ENCODE measurements around the gene RNF149.
"Not testable (repeated sequence)": the region's sequence is repeated elsewhere in the genome, so short reads cannot be mapped to it uniquely, and the experiment has no call there.

The RNF149 gene

GRCh38 chr2:101253703-101254450 lies 54.6 kb downstream of the RNF149 start:
- DNase-seq (ENCODE audit: low spot score) = no peak

- DNase-seq (ENCODE audit: low spot score) = no peak
Measured at GRCh38 chr2:101253013-101253702, 55.3 kb downstream of the RNF149 start.

- peak; percentile 99 for DNase-seq (ENCODE audit: low spot score)
Measured at GRCh38 chr2:101252408-101253012, 56.0 kb downstream of the RNF149 start, which contains the start of gene CNOT11. Gene CNOT11 (plus strand): TSS chr2:101252886. CDS start chr2:101252965, 79 bp downstream.

- DNase-seq (ENCODE audit: low spot score) = no peak
Measured at GRCh38 chr2:101251844-101252407, 56.6 kb downstream of the RNF149 start.

- not testable (repeated sequence) for DNase-seq (ENCODE audit: low spot score)
Measured at GRCh38 chr2:101251246-101251781, 57.2 kb downstream of the RNF149 start.

GRCh38 chr2:101249826-101250225 lies 58.7 kb downstream of the RNF149 start:
- DNase-seq (ENCODE audit: low spot score) = no peak

- DNase-seq (ENCODE audit: low spot score) = not testable (repeated sequence)
Measured at GRCh38 chr2:101248756-101249155, 59.7 kb downstream of the RNF149 start.

GRCh38 chr2:101245468-101245867 lies 63.0 kb downstream of the RNF149 start:
- DNase-seq (ENCODE audit: low spot score) = not testable (repeated sequence)

GRCh38 chr2:101244899-101245298 lies 63.6 kb downstream of the RNF149 start:
- DNase-seq (ENCODE audit: low spot score) = not testable (repeated sequence)

GRCh38 chr2:101244373-101244772 lies 64.1 kb downstream of the RNF149 start:
- DNase-seq (ENCODE audit: low spot score) = not testable (repeated sequence)

- DNase-seq (ENCODE audit: low spot score) = no peak
Measured at GRCh38 chr2:101241158-101241557, 67.3 kb downstream of the RNF149 start.

GRCh38 chr2:101240694-101241093 lies 67.8 kb downstream of the RNF149 start:
- not testable (repeated sequence) for DNase-seq (ENCODE audit: low spot score)

GRCh38 chr2:101239760-101240118 lies 68.8 kb downstream of the RNF149 start:
- not testable (repeated sequence) for DNase-seq (ENCODE audit: low spot score)

GRCh38 chr2:101238930-101239759 lies 69.4 kb downstream of the RNF149 start:
- DNase-seq (ENCODE audit: low spot score) = no peak

- DNase-seq (ENCODE audit: low spot score) = not testable (repeated sequence)
Measured at GRCh38 chr2:101237944-101238343, 70.6 kb downstream of the RNF149 start.

- DNase-seq (ENCODE audit: low spot score) = not testable (repeated sequence)
Measured at GRCh38 chr2:101235956-101236355, 72.5 kb downstream of the RNF149 start.

GRCh38 chr2:101234169-101234938 lies 74.1 kb downstream of the RNF149 start:
- no peak for DNase-seq (ENCODE audit: low spot score)

- DNase-seq (ENCODE audit: low spot score) = no peak
Measured at GRCh38 chr2:101232770-101233169, 75.7 kb downstream of the RNF149 start.

GRCh38 chr2:101231937-101232730 lies 76.4 kb downstream of the RNF149 start:
- no peak for DNase-seq (ENCODE audit: low spot score)

GRCh38 chr2:101231240-101231639 lies 77.3 kb downstream of the RNF149 start:
- no peak for DNase-seq (ENCODE audit: low spot score)

All from ecto neural progenitor cell (in vitro differentiated cells).